ENCODE measurements around the gene FGD2.
"Not testable (repeated sequence)": the region's sequence is repeated elsewhere in the genome, so short reads cannot be mapped to it uniquely, and the experiment has no call there.

Gene FGD2

GRCh38 chr6:37047689-37048402 lies 42.4 kb downstream of the FGD2 start:
- no peak for DNase-seq

DNA sequence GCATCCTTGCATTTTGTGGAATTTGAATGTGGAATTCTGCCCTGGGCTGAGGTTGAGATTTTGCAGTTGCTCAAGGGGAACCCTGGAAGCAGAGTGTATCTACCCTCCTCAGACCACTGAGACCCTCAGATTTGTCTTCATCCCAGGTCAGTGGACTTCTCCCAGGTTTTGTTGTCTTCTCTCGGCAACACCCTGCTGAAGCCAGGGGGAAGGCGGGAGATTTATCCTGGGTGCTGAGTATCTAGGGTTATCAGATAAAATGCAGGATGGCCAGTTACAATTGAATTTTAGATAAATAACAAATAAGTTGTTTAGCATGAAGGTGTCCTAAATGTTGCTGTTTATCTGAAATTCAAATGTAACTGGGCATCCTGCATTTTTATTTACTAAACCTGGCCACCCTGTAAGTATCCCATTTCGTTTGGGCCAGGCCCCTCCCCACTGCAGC lies 43.0 kb downstream of the FGD2 start:
- DNase-seq: no peak

GRCh38 chr6:37048851-37049757 lies 43.6 kb downstream of the FGD2 start:
- no peak for DNase-seq

DNA sequence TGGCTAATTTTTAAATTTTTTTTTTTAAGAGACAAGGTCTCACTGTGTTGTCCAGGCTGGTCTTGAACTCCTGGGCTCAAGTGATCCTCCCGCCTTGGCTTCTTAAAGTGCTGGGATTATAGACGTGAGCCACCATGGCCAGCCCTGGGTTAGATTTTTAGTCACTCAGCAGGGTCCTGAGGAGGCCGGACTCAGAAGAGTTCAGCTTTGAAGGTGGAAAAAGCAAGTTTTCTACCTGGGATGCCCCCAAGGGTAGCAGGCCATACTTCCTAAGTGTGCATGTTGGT lies 44.2 kb downstream of the FGD2 start:
- DNase-seq: no peak

- no peak for DNase-seq
Observed at GRCh38 chr6:37050045-37050853, 44.8 kb downstream of the FGD2 start.

DNA sequence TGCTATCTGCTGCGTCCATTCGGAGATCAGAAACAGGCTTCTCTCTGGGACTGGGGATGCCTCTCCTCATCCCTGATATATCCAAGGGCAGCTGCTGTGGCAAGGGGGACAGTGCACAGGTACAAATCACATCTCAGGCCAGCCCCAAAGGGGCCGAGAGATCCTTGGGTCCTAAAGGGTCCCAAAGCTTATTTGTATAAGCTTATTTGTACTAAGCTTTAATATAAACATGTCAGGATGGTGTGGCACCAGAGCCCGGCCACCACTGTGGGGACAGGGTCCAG lies 45.3 kb downstream of the FGD2 start:
- no peak for DNase-seq

- peak; percentile 77 for DNase-seq
Observed at GRCh38 chr6:37051138-37052026, 45.9 kb downstream of the FGD2 start.

DNA sequence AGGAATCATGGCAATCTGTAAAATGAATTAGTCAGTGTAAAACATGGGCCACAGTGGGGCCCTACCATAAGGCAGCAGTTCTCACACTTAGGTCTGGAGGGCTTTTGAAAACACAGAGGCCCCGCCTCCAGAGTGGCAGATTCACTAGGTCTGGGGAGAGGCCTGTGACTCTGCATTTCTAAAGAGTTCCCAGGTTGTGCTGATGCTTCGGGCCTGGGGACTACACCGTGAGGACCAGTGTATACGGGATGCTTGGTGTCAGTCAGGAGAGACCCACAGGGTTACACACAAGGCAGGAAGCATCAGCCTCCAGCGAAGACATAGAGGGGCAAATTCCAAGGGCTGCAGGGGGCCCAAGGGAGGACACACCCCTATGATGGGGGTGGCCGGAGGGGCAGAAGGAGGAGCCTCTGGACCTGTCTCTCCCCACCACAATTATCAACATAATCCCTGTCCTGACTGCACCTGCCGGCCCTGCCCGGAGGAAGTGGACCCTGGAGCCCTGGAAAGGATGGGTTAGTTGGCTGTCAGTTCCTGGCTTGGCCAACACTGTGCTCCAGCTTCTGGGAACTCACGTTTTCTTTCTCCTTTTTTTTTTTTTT lies 46.7 kb downstream of the FGD2 start:
- DNase-seq: no peak

GRCh38 chr6:37053683-37054082 lies 48.2 kb downstream of the FGD2 start:
- DNase-seq: no peak

- DNase-seq: no peak
Observed at GRCh38 chr6:37054171-37054570, 48.7 kb downstream of the FGD2 start.

GRCh38 chr6:37054580-37054979 lies 49.1 kb downstream of the FGD2 start:
- no peak for DNase-seq

- no peak for DNase-seq
Observed at GRCh38 chr6:37056112-37056403, 50.6 kb downstream of the FGD2 start.

DNA sequence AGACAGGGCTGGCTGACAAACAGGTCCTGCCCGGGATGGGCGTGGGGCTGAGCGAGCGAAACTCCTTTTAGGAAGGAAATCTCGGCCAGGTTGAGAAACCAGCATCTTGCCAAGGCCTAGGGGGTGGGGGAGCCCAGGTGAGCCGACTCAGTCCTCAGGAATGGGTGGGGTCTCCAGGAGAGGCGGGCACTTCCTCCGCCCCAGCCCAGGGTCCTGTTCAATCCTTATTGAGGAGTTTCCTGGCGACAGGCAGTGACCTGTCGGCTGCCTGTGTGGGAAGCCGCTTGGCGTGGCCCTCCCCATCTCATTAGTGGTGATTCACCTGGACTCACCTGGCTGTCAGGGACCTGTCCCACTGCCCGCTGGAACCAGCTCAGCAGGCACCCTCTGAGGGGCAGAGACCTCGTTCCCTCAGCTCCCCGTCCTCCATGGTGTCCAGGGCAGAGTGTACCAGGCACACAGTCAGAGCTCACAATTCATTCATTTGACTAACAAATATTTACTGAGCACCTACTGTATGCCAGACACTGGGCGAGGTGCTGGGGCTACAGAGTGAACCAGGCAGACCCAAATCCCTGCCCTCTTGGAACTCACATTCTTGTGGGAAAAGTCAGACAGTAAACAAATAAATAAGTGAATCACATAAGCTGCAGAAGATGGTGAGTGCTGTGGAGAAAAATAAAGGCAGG lies 51.1 kb downstream of the FGD2 start:
- DNase-seq: no peak

DNA sequence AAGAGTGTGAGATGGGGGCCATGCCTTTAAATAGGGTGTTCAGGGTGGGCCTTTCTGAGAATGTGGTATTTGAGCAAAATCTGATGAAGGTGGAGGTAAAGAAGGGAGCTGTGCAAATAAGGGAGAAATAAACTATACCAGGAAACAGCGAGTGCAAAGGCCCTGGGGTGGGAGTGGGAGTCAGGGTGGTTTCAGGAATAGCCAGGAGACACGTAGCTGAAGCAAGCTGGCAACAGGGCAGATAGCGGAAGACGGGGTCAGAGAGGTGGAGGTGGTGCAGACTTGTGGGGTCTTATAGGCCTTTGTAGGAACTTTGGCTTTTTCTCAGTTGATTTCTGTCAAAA lies 51.6 kb downstream of the FGD2 start:
- DNase-seq: no peak

DNA sequence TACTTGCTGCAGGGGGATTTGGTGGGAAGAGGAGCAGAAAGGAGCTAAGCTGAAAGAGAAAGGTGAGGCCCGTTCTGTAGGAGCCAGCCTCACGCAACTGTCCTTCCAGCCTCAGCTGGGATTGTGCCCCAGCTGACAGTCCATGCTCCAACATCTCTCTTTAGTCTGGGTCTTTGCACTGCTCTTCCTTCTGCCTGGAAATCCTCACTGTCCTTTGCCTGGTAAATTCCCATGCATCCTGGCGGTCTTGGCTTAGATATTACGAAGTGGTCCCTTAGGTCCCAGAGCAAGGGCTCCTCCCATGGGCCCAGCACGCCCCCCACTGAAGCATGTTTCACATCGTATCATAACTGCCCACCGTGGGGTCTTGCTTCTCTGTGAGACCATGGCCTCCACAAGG lies 52.2 kb downstream of the FGD2 start:
- DNase-seq: no peak

DNA sequence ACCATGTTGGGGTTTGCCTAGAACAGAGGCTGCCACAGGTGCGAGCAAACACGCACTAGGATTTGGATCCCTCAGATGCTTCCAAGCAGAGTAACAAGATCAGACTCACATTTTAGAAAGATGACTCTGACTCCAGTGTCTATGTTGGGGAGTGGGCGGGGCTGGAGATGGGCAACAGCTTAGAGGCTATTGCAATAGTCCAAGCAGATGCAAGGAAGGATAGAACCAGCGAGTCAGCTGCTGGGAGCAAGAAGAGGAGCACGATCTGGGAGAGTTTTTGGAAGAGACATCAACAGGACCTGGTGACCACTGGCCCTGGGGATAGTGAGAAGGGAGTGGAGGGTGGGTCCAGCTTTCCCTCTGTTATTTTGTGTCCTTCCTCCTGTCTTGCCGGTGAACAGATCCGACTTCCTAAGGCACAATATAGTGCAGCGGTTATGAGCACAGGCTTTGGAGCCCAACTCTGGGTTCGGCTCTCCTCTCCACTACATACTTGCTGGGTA lies 52.7 kb downstream of the FGD2 start:
- DNase-seq: no peak

- not testable (repeated sequence) for DNase-seq
Observed at GRCh38 chr6:37058984-37059343, 53.5 kb downstream of the FGD2 start.

DNA sequence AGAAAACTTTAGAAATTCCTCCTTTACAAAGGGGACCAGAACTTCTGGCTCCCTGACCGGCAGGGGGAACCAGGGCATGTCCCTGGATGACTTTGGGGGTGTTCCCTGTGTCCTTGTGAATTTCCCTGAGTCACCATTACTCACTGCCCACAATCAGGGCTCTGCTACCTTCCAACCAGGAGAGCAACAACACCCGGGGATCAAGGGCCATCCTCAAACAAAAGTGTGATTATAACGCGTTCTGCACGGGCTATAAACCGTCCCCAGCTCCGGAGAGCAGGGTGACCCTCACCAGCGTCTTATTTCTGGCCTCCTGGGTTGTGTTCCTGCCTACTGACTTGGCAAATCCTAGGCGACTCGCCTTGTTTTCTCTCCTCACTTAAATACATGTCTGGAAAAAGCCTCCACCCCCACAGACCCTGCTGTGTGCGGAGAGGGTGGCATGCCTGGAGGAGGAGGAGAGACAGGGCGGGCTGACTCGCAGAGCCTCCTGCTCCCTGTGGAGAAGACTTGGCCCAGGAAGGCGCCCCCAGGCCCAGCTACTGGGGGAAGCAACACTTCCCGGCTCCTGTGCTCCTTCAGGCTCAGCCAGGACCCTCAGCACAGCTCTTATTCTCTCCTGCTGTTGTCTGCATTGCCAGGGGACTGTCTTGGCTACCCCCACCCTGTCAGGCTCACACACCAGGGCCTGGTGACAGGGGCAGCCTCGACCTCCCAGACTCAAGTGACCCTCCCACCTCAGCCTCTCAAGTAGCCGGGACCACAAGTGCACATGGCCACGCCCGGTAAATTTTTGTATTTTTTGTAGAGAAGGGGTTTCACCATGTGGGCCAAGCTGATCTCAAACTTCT lies 54.1 kb downstream of the FGD2 start:
- no peak for DNase-seq

DNA sequence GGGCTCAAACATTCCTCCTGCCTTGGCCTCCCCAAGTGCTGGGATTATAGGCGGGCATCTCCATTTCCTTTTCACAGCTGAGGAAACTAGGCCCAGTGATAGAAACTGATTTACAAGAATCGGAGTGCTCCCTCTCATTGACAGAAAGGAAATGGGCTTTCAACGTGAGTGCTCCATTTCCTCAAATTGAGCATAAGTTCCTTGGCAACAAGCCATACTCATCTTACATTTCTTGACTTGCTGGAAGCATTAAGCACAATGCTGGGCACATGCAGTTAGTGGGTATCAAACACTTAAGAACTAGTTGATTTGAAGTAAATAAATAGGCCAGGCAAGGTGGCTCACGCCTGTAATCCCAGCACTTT lies 54.7 kb downstream of the FGD2 start:
- no peak for DNase-seq

GRCh38 chr6:37061157-37061804 lies 55.8 kb downstream of the FGD2 start:
- DNase-seq: no peak

DNA sequence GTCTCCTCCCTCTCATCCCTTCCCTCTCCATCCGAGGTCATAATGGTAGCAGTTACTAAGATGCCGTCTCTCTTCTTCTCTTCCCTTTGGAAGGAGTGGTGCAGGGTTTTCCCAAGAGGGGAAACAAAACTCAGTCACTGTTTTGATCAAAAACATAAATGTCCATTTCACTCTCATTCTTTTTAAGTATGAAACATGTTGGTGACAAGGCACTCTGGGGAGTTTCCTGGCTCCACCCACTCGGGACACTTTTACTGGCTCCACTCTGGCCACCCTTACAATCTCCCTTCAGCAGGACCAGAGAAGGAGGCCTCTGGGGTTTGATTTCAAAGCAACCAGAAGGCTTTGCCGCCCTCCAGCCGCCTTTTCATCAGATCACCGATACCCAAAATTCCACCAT lies 57.0 kb downstream of the FGD2 start:
- DNase-seq: no peak

Measured in NCI-H345 (cell line).